Activated CD4-positive, alpha-beta memory T cell treated with anti-CD3 and anti-CD28 coated beads for 36 hours (primary cell): Measurements from ENCODE around the gene STXBP3. TPM values are rescaled to one million over a fixed set of nuclear protein-coding genes. Genes with fewer than 3 reads are reported as not detected.
"Not testable (repeated sequence)": the region's sequence is repeated elsewhere in the genome, so short reads cannot be mapped to it uniquely, and the experiment has no call there.

ENCODE experiments used
- CTCF ChIA-PET: fragments of 350-600 bp; sonication (Branson Sonifier 250); formaldehyde crosslinking; loops from one replicate; lab custom pipeline; 2021; ENCODE audit warnings: antibody characterized with exemption, inconsistent platforms; lab: Charles Lee
- POLR2A ChIA-PET: fragments of 350-600 bp; sonication (Branson Sonifier 250); formaldehyde crosslinking; loops from one replicate; lab custom pipeline; 2021; ENCODE audit warnings: antibody characterized with exemption; lab: Charles Lee
- DNase-seq: peaks from one replicate; pipeline ENCODE4 v3.0.0-alpha.2; 2020
- H3K27ac Mint-ChIP-seq: one replicate; pipeline ENCODE4 v1.8.0; 2021; ENCODE audit warnings: mixed read lengths
- H3K27me3 Mint-ChIP-seq: one replicate; pipeline ENCODE4 v1.8.0; 2021; ENCODE audit warnings: mixed read lengths
- H3K36me3 Mint-ChIP-seq: one replicate; pipeline ENCODE4 v1.8.0; 2021; ENCODE audit warnings: mixed read lengths
- H3K4me1 Mint-ChIP-seq: one replicate; pipeline ENCODE4 v1.8.0; 2021; ENCODE audit warnings: low read depth, mixed read lengths
- H3K4me3 Mint-ChIP-seq: one replicate; pipeline ENCODE4 v1.8.0; 2021; ENCODE audit warnings: mild to moderate bottlenecking, mixed read lengths
- H3K9me3 Mint-ChIP-seq: one replicate; pipeline ENCODE4 v1.8.0; 2021; ENCODE audit warnings: mixed read lengths
- intact Hi-C: fragments of 100-400 bp; cut with micrococcal nuclease; formaldehyde crosslinking; loops from one replicate; pipeline ENCODE4 v1.15.1; 2023
- total RNA-seq, 2 experiments: library from RNA; stranded (reverse); gene quantifications; one replicate each; pipeline ENCODE4 v1.2.3, GENCODE V29; 2021

The STXBP3 gene
- total RNA-seq, 2 experiments from 2014 or later: 40.8 to 46.8 TPM

DNA sequence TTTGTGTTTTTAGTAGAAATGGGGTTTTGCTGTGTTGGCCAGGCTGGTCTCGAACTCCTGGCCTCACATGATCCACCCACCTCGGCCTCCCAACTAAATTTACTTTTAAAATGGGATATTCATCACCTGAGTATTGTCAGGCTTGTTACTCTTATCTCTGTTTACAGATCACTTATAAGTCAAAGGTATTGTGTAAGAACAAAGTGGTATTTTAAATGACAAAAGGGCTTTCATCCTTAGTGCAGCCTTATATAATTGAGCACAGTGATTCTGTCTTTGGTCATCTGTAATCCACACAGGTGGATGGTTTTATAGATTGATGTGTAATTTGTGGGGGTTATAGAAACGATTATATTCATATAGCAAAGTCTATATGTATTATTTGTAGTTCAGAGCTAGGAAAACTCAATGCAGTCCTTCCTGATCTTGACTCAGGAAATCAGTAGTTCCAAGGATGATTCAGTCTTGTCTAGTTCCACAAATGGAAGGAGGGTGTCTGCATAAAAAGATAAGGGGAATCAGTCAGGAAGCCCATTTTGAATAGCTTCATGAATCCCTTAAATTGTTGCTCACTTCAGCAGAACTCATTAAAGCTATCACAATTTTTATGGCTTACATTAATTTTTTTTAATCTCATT, 34.6 kb downstream of the STXBP3 start:
- intact Hi-C loops: no loop called here
- Mint-ChIP-seq H3K36me3 (peaks cover 56% of the 10 kb centered on the region), H3K4me3 (no peak overlapping the region), H3K27me3 (no peaks in the 10 kb centered on the region), H3K9me3 (peaks cover 28% of the 10 kb centered on the region), H3K27ac (no peak overlapping the region), H3K4me1 (no peaks in the 10 kb centered on the region)
- POLR2A ChIA-PET: no interaction called here
- DNase-seq: no peak
- CTCF ChIA-PET: no interaction called here

DNA sequence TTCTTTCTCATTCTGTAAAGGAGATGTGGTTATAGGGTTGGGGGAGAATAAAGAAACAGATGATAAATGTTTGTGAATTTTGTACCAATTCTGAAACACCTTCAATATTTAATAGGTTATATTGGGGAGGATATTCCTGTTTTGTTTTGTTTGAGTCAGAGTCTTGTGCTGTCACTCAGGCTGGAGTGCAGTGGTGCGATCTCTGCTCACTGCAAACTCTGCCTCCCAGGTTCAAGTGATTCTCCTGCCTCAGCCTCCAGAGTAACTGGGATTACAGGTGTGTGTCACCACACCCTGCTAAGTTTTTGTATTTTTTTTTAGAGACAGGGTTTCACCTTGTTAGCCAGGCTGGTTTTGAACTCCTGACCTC, 35.1 kb downstream of the STXBP3 start:
- H3K27ac Mint-ChIP-seq, POLR2A ChIA-PET, intact Hi-C loops, DNase-seq, CTCF ChIA-PET, H3K27me3 Mint-ChIP-seq, H3K4me3 Mint-ChIP-seq, H3K4me1 Mint-ChIP-seq: not testable (repeated sequence)
- peaks cover 58% of the 10 kb centered on the region for H3K36me3 Mint-ChIP-seq
- peaks cover 29% of the 10 kb centered on the region for H3K9me3 Mint-ChIP-seq

DNA sequence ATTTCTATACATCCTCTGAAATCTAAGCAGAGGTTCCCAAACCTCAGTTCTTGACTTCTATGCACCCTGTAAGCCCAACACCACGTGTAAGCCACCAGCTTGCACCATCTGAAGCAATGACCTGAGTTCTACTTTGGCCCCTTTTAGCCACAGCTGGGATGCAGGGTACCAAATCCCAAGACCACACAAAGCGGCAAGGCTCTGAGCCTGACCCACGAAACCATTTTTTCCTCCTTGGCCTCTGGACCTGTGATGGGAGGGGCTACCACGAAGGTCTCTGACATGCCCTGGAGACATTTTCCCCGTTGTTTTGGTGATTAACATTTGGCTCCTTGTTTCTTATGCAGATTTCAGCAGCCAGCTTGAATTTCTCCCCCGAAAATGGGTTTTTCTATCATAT, 38.8 kb downstream of the STXBP3 start:
- ChIA-PET CTCF (no interaction called here), POLR2A (no interaction called here)
- H3K27me3 Mint-ChIP-seq: no peaks in the 10 kb centered on the region
- intact Hi-C loops: no loop called here
- H3K4me1 Mint-ChIP-seq: no peaks in the 10 kb centered on the region
- H3K27ac Mint-ChIP-seq: no peak overlapping the region
- no peak for DNase-seq
- peaks cover 29% of the 10 kb centered on the region for H3K9me3 Mint-ChIP-seq
- H3K36me3 Mint-ChIP-seq: peaks cover 72% of the 10 kb centered on the region
- H3K4me3 Mint-ChIP-seq: no peak overlapping the region

DNA sequence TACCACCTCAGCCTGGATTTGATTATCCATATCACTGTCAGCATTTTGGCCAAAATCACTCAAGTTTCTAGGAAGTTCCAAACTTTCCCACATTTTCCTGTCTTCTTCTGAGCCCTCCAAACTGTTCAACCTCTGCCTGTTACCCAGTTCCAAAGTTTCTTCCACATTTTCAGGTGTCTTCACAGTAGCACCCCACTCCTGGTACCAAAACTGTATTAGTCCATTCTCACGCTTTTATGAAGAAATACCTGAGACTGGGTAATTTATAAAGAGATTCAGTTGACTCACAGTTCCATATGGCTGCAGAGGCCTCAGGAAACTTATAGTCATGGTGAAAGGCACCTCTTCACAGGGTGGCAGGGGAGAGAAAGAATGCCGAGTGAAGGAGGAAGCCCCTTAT, 39.4 kb downstream of the STXBP3 start:
- no peak overlapping the region for H3K27ac Mint-ChIP-seq
- H3K4me1 Mint-ChIP-seq: no peaks in the 10 kb centered on the region
- no peaks in the 10 kb centered on the region for H3K27me3 Mint-ChIP-seq
- H3K4me3 Mint-ChIP-seq: no peak overlapping the region
- ChIA-PET POLR2A (no interaction called here), CTCF (no interaction called here)
- peaks cover 31% of the 10 kb centered on the region for H3K9me3 Mint-ChIP-seq
- H3K36me3 Mint-ChIP-seq: peaks cover 75% of the 10 kb centered on the region
- intact Hi-C loops: no loop called here
- no peak for DNase-seq

DNA sequence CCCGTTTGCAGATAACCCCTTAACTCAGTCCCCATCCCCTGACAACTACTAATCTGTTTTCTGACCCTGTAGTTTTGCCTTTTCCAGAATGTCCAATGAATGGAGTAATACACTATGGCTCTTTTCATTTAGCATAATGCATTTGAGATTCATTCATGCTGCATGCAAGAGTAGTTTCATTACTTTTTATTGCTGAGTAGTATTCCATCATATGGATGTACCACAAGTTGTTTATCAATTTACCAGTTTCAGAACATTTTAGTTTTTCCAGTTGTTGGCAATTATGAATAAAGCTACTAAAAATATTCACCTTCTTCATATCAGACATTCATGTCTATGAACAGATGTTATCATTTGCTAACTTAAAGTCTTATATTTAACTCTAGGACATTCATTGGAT, 45.3 kb downstream of the STXBP3 start:
- Mint-ChIP-seq H3K4me3 (no peak overlapping the region), H3K4me1 (no peaks in the 10 kb centered on the region)
- CTCF ChIA-PET: no interaction called here

DNA sequence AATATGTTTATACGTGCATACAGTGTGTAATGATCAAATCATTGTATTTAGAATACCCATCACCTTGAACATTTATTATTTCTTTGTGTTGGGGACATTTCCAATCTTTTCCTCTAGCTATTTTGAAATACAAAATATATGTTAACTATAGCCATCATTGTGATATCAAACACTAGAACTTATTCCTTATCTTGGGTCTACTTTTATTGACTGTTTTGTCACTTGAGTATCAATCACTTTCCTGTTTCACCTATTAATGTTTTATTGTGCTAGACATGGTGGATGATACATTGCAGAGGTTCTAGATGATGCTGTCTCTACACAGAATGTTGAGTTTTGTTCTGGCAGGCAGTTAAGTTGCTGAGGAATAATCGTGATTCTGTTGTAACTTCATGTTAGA, 45.9 kb downstream of the STXBP3 start:
- ChIA-PET CTCF (no interaction called here), POLR2A (no interaction called here)
- H3K9me3 Mint-ChIP-seq: peaks cover 18% of the 10 kb centered on the region
- intact Hi-C loops: no loop called here
- no peak overlapping the region for H3K27ac Mint-ChIP-seq
- DNase-seq: no peak
- H3K4me1 Mint-ChIP-seq: no peaks in the 10 kb centered on the region
- H3K36me3 Mint-ChIP-seq: peaks cover 52% of the 10 kb centered on the region
- no peaks in the 10 kb centered on the region for H3K27me3 Mint-ChIP-seq
- H3K4me3 Mint-ChIP-seq: no peak overlapping the region

More for the DNA sequence above, 45.3 kb downstream of the STXBP3 start:
- DNase-seq: no peak
- H3K27me3 Mint-ChIP-seq: no peaks in the 10 kb centered on the region
- peaks cover 56% of the 10 kb centered on the region for H3K36me3 Mint-ChIP-seq
- intact Hi-C loops: no loop called here
- H3K9me3 Mint-ChIP-seq: peaks cover 18% of the 10 kb centered on the region
- no peak overlapping the region for H3K27ac Mint-ChIP-seq
- POLR2A ChIA-PET: no interaction called here

DNA sequence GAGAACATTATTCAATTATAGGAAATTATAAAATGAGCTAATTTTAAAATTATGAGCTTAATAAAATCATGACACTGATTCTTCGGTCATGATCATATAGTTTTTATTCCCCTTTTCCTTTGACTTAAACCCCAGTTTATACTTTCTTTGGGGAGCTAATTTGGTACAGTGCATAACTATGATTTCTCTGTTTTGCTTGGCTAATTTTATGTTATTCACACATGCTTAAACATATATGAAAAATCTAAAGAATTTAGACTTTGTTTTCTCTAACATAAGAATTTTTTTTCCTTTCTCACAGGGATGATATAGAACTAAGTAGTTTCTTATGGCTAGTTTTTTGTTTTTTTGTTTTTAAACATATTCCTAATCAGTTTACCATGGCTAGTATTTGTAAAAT, 52.5 kb downstream of the STXBP3 start:
- H3K4me1 Mint-ChIP-seq: no peaks in the 10 kb centered on the region
- CTCF ChIA-PET: no interaction called here
- no peaks in the 10 kb centered on the region for H3K9me3 Mint-ChIP-seq
- no peak overlapping the region for H3K4me3 Mint-ChIP-seq
- no peaks in the 10 kb centered on the region for H3K27me3 Mint-ChIP-seq
- peaks cover 27% of the 10 kb centered on the region for H3K36me3 Mint-ChIP-seq
- H3K27ac Mint-ChIP-seq: no peak overlapping the region
- POLR2A ChIA-PET: no interaction called here
- intact Hi-C loops: no loop called here
- no peak for DNase-seq

DNA sequence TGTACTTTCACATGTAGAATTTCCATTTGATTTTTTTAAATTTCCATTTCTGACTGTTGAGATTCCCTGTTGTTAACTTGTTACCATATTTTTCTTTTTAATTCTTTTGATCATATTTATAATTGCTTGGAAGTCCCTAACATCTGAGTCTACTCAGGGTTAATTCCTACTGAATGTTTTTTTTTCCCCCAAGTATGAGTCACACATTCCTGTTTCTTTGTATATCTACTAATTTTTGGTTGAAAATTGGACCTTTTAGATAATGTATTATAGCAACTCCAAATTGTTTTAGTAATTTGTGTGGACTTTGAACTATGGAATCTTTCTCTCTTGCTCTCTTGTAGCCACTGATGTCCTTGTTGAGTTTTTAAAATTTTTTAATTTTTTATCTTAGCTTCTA, 54.6 kb downstream of the STXBP3 start:
- intact Hi-C loops: no loop called here
- H3K27me3 Mint-ChIP-seq: no peaks in the 10 kb centered on the region
- H3K4me3 Mint-ChIP-seq: no peak overlapping the region
- peaks cover 25% of the 10 kb centered on the region for H3K36me3 Mint-ChIP-seq
- ChIA-PET POLR2A (no interaction called here), CTCF (interaction anchor here (1.0 kb wide), 1 partner anchor 27 kb away, joined by 3 read pairs; no protein-coding TSS in a partner anchor)
- H3K9me3 Mint-ChIP-seq: no peaks in the 10 kb centered on the region
- no peaks in the 10 kb centered on the region for H3K4me1 Mint-ChIP-seq
- DNase-seq: no peak
- no peak overlapping the region for H3K27ac Mint-ChIP-seq

DNA sequence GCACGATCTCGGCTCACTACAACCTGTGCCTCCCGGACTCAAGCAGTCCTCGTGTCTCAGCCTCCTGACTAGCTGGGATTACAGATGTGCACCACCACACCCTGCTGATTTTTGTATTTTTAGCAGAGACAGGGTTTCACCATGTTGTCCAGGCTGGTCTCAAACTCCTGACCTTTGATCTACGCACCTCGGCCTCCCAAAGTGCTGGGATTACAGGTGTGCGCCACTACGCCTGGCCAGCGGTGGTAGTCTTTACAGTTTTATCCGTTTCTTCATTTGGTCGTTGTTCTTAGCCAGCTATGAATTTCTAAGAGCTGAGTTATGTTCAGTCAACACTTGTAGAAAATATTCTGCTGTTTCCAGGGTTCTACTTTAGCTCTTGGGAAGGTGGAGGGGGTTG, 57.1 kb downstream of the STXBP3 start:
- Mint-ChIP-seq H3K36me3 (peaks cover 25% of the 10 kb centered on the region), H3K9me3 (no peaks in the 10 kb centered on the region), H3K27ac (no peak overlapping the region), H3K4me1 (no peaks in the 10 kb centered on the region), H3K4me3 (no peak overlapping the region), H3K27me3 (no peaks in the 10 kb centered on the region)
- intact Hi-C loops: no loop called here
- ChIA-PET CTCF (interaction anchor here (1.9 kb wide), 1 partner anchor 25 kb away, joined by 5 read pairs; no protein-coding TSS in a partner anchor), POLR2A (no interaction called here)
- no peak for DNase-seq

DNA sequence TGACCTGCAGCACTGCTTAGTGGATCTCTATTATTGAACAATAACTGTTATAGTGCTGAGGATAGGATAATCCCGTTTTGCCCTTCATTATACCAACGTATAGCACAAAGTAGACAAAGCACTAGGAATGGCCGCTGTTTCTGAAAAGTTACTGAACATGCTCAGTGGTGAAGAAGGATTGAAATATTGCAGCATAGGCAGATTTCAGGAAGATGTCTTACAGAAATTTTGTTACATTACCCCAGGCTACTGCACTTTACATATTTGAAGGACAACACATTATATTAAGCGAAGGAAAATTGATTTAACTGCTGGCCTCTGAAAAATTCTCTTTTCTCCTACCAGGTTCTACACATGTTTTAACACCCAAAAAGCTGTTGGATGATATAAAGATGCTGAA, 62.0 kb downstream of the STXBP3 start:
- no peaks in the 10 kb centered on the region for H3K4me1 Mint-ChIP-seq
- peaks cover 19% of the 10 kb centered on the region for H3K36me3 Mint-ChIP-seq
- H3K9me3 Mint-ChIP-seq: no peaks in the 10 kb centered on the region
- POLR2A ChIA-PET: no interaction called here
- H3K4me3 Mint-ChIP-seq: no peak overlapping the region
- no peak for DNase-seq
- H3K27ac Mint-ChIP-seq: no peak overlapping the region
- intact Hi-C loops: no loop called here
- CTCF ChIA-PET: no interaction called here
- no peaks in the 10 kb centered on the region for H3K27me3 Mint-ChIP-seq

DNA sequence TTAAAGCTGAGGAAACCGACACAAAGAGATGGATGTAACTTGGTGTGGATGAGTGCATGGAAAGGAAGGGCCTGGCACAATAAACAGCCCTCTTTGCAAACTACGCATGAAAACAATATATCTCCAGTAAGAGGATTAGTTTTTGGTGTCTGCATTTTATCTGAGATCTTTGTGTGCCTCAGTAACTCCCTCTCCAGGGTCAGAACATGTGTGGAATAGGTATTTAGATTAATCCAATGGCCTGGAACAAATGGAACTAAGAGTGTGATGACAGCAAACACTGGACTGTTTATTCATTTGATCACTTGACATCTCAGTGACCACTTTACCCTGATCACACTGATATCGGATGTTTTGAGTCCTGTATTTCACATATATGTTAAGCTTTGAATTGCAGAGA, 65.1 kb downstream of the STXBP3 start:
- no peak overlapping the region for H3K4me3 Mint-ChIP-seq
- H3K4me1 Mint-ChIP-seq: no peaks in the 10 kb centered on the region
- peaks cover 10% of the 10 kb centered on the region for H3K36me3 Mint-ChIP-seq
- ChIA-PET CTCF (interaction anchor here (2.4 kb wide), 1 partner anchor 17 kb away, joined by 6 read pairs; no protein-coding TSS in a partner anchor), POLR2A (no interaction called here)
- intact Hi-C loops: no loop called here
- no peaks in the 10 kb centered on the region for H3K9me3 Mint-ChIP-seq
- H3K27ac Mint-ChIP-seq: no peak overlapping the region
- H3K27me3 Mint-ChIP-seq: no peaks in the 10 kb centered on the region
- no peak for DNase-seq

DNA sequence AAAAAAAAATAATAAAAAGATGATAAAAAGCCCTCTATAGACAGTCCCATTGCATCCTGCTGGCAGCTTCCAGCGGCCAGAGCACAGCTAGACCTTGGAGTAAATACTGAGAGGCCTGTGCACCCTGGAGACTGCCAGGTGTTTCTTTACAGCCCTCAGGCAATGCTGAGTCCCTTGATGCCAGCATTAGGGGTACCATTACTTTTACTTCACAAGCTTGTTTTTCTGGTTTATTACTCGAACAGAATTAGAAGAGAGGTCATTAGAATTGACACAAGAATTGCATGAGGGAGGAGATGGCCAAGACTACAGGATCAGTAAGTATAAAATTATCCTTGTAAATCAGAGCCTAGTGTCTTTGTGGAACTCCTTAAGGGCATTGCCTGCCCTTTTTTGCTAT, 66.9 kb downstream of the STXBP3 start:
- DNase-seq: no peak
- H3K36me3 Mint-ChIP-seq: peaks cover 5% of the 10 kb centered on the region
- H3K27me3 Mint-ChIP-seq: no peaks in the 10 kb centered on the region
- H3K4me3 Mint-ChIP-seq: no peak overlapping the region
- no peaks in the 10 kb centered on the region for H3K4me1 Mint-ChIP-seq
- ChIA-PET POLR2A (no interaction called here), CTCF (interaction anchor here (2.4 kb wide), 1 partner anchor 15 kb away, joined by 15 read pairs; no protein-coding TSS in a partner anchor)
- no peaks in the 10 kb centered on the region for H3K9me3 Mint-ChIP-seq
- intact Hi-C loops: no loop called here
- no peak overlapping the region for H3K27ac Mint-ChIP-seq
